H9 (cell line): Measurements from ENCODE around the gene AKAP11. TPM values are rescaled to one million over a fixed set of nuclear protein-coding genes. Genes with fewer than 3 reads are reported as not detected.

Experiments
- DNase-seq: peaks from one replicate; pipeline ENCODE4 v3.0.0-alpha.2; 2017
- H2AFZ ChIP-seq: one replicate; pipeline ENCODE4 v1.6.1; 2013; ENCODE audit warnings: mild to moderate bottlenecking, low read length, control low read depth, moderate library complexity
- H2AK5ac ChIP-seq: 2 replicates; pipeline ENCODE4 v1.6.1; 2013; ENCODE audit warnings: low read length, control low read depth, mixed read lengths; ENCODE audit not compliant: insufficient read length
- H2BK120ac ChIP-seq: one replicate; pipeline ENCODE4 v1.6.1; 2013; ENCODE audit warnings: low read depth, mild to moderate bottlenecking, low read length, control low read depth, inconsistent platforms; ENCODE audit not compliant: poor library complexity, severe bottlenecking
- H2BK12ac ChIP-seq: 2 replicates; pipeline ENCODE4 v1.6.1; 2013; ENCODE audit warnings: low read length, control low read depth, mixed read lengths, low read depth; ENCODE audit not compliant: insufficient read length
- H2BK15ac ChIP-seq: 2 replicates; pipeline ENCODE4 v1.6.1; 2013; ENCODE audit warnings: low read depth, low read length, control low read depth
- H2BK20ac ChIP-seq: one replicate; pipeline ENCODE4 v1.6.1; 2013; ENCODE audit warnings: low read depth, mild to moderate bottlenecking, low read length, control low read depth, inconsistent platforms; ENCODE audit not compliant: poor library complexity, severe bottlenecking
- H2BK5ac ChIP-seq: 2 replicates; pipeline ENCODE4 v1.6.1; 2013; ENCODE audit warnings: low read length, control low read depth, mixed read lengths; ENCODE audit not compliant: insufficient read length
- H3K14ac ChIP-seq: 2 replicates; pipeline ENCODE4 v1.6.1; 2013; ENCODE audit warnings: low read length, control low read depth; ENCODE audit not compliant: insufficient read depth
- H3K18ac ChIP-seq: 2 replicates; pipeline ENCODE4 v1.6.1; 2013; ENCODE audit warnings: low read depth, mild to moderate bottlenecking, mixed read lengths, low read length, control low read depth; ENCODE audit not compliant: insufficient read length
- H3K23ac ChIP-seq: 2 replicates; pipeline ENCODE4 v1.6.1; 2013; ENCODE audit warnings: low read length, control low read depth, mixed read lengths, low read depth; ENCODE audit not compliant: insufficient read length
- H3K23me2 ChIP-seq: 2 replicates; pipeline ENCODE4 v1.6.1; 2013; ENCODE audit warnings: low read depth, mild to moderate bottlenecking, mixed read lengths, low read length, control low read depth; ENCODE audit not compliant: insufficient read length, poor library complexity, severe bottlenecking
- H3K27ac ChIP-seq: 2 replicates; pipeline ENCODE4 v1.5.1; 2013; ENCODE audit warnings: low read length, control low read depth, mixed read lengths, low read depth; ENCODE audit not compliant: insufficient read length
- H3K27me3 ChIP-seq: 2 replicates; pipeline ENCODE4 v1.6.1; 2013; ENCODE audit warnings: low read length, control low read depth, inconsistent platforms; ENCODE audit not compliant: insufficient read depth
- H3K4ac ChIP-seq: 2 replicates; pipeline ENCODE4 v1.6.1; 2013; ENCODE audit warnings: low read depth, mild to moderate bottlenecking, control low read depth, inconsistent platforms, low read length, moderate library complexity
- H3K4me1 ChIP-seq: 2 replicates; pipeline ENCODE4 v1.6.1; 2013; ENCODE audit warnings: low read length, control low read depth, inconsistent platforms; ENCODE audit not compliant: insufficient read depth
- H3K4me2 ChIP-seq: 2 replicates; pipeline ENCODE4 v1.6.1; 2013; ENCODE audit warnings: low read length, control low read depth, mixed read lengths; ENCODE audit not compliant: insufficient read length, insufficient read depth
- H3K56ac ChIP-seq: 2 replicates; pipeline ENCODE4 v1.6.1; 2013; ENCODE audit warnings: low read depth, mild to moderate bottlenecking, mixed read lengths, low read length, control low read depth; ENCODE audit not compliant: insufficient read length
- H3K79me1 ChIP-seq: 2 replicates; pipeline ENCODE4 v1.6.1; 2013; ENCODE audit warnings: low read depth, mild to moderate bottlenecking, moderate library complexity, low read length, control low read depth, inconsistent platforms; ENCODE audit not compliant: insufficient read depth, poor library complexity, severe bottlenecking
- H3K79me2 ChIP-seq: 2 replicates; pipeline ENCODE4 v1.6.1; 2013; ENCODE audit warnings: low read length, control low read depth, inconsistent platforms; ENCODE audit not compliant: insufficient read depth
- H3K9ac ChIP-seq: 2 replicates; pipeline ENCODE4 v1.6.1; 2013; ENCODE audit warnings: low read length, control low read depth, mixed read lengths; ENCODE audit not compliant: insufficient read length; ENCODE audit errors: extremely low read depth
- H3K9me3 ChIP-seq: one replicate; pipeline ENCODE4 v1.6.1; 2013; ENCODE audit warnings: low read depth, low read length, inconsistent platforms; ENCODE audit not compliant: control insufficient read depth
- H3T11ph ChIP-seq: one replicate; pipeline ENCODE4 v1.6.1; 2013; ENCODE audit warnings: mild to moderate bottlenecking, low read length, control low read depth, inconsistent platforms
- H4K20me1 ChIP-seq: one replicate; pipeline ENCODE4 v1.6.1; 2013; ENCODE audit not compliant: control insufficient read depth, insufficient read length, insufficient read depth
- H4K5ac ChIP-seq: 2 replicates; pipeline ENCODE4 v1.6.1; 2013; ENCODE audit warnings: low read depth, mild to moderate bottlenecking, mixed read lengths, low read length, control low read depth; ENCODE audit not compliant: insufficient read length
- H4K8ac ChIP-seq: replicated peaks from 2 replicates; pipeline ENCODE4 v1.6.1; 2013; ENCODE audit warnings: low read length, control low read depth, mixed read lengths, low read depth; ENCODE audit not compliant: insufficient read length
- H4K91ac ChIP-seq: 2 replicates; pipeline ENCODE4 v1.6.1; 2013; ENCODE audit warnings: low read depth, mild to moderate bottlenecking, moderate library complexity, mixed read lengths, low read length, control low read depth; ENCODE audit not compliant: insufficient read length
- H3K27ac Mint-ChIP-seq, 3 experiments: 2 replicates in 2 of 3; 3 replicates in 1 of 3; pipeline ENCODE4 v1.8.0; 2020 to 2021; ENCODE audit warnings: mixed read lengths in 3 of 3, mild to moderate bottlenecking in 1 of 3, moderate library complexity in 1 of 3
- H3K27me3 Mint-ChIP-seq: 2 replicates; pipeline ENCODE4 v1.8.0; 2021; ENCODE audit warnings: low read depth, mild to moderate bottlenecking, moderate library complexity, mixed read lengths
- H3K36me3 Mint-ChIP-seq, 3 experiments: 2 replicates in 2 of 3; 3 replicates in 1 of 3; pipeline ENCODE4 v1.8.0; 2020 to 2021; ENCODE audit warnings: low read depth in 3 of 3, mixed read lengths in 3 of 3; ENCODE audit not compliant: insufficient read depth in 1 of 3
- H3K4me1 Mint-ChIP-seq, 2 experiments: 2 replicates each; pipeline ENCODE4 v1.8.0; 2020; ENCODE audit warnings: mixed read lengths in 2 of 2
- H3K4me3 Mint-ChIP-seq, 2 experiments: 2 replicates in 1 of 2; 3 replicates in 1 of 2; pipeline ENCODE4 v1.8.0; 2020 to 2021; ENCODE audit warnings: mild to moderate bottlenecking in 2 of 2, mixed read lengths in 2 of 2, moderate library complexity in 1 of 2
- H3K9me3 Mint-ChIP-seq, 2 experiments: 2 replicates in 1 of 2; 3 replicates in 1 of 2; pipeline ENCODE4 v1.8.0; 2020; ENCODE audit warnings: mild to moderate bottlenecking in 2 of 2, mixed read lengths in 2 of 2, moderate library complexity in 1 of 2
- total RNA-seq: library from RNA; stranded (reverse); gene quantifications from 2 replicates; pipeline ENCODE4 v1.2.1, GENCODE V29; 2021
- TF ChIP-seq, protein P1 (sequence below): fragments of 200-600 bp; sonication (generic); conservative IDR thresholded peaks from 3 replicates; pipeline ENCODE4 v1.8.0; 2021; ENCODE audit warnings: antibody characterized with exemption, mild to moderate bottlenecking

AKAP11 gene
- total RNA-seq, 1 experiment from 2014 or later = 20.5 TPM

DNA sequence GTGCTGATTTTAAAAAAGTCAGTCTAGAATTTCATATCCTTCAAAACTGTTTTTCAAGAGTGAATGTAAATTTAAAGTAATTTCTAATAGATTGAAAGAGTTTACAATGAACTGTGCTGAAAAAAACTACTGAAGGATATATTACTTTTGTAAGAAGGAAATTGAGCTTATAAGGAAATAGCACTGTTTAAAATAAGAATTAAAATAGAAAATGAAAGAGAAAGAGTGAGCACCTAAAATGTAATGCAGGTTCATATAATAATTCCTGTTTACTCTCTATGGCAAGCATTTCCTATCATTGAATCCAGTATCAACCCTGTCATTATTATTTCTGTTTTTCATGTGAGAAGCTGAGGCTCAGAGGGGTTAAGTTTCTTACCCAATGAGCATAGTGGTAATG is 57.3 kb downstream of the AKAP11 start:
- DNase-seq = no peak
- H2BK120ac ChIP-seq = no peak overlapping the region
- H2AFZ ChIP-seq = no peak overlapping the region
- H2AK5ac ChIP-seq = no peak overlapping the region
- H3K23ac ChIP-seq = no peak overlapping the region
- H3K79me2 ChIP-seq = no peaks in the 10 kb centered on the region; the same call in 1 of the 2 replicates
- no peak overlapping the region for H2BK5ac ChIP-seq
- no peak overlapping the region for H3K4ac ChIP-seq
- H2BK20ac ChIP-seq = no peak overlapping the region
- H3K9ac ChIP-seq = no peak overlapping the region
- H2BK15ac ChIP-seq = no peak overlapping the region
- no peaks in the 10 kb centered on the region for H3K23me2 ChIP-seq
- H4K5ac ChIP-seq = no peak overlapping the region
- Mint-ChIP-seq H3K36me3 (no peaks in the 10 kb centered on the region), H3K27ac (no peak overlapping the region), H3K9me3 (no peaks in the 10 kb centered on the region), H3K27me3 (no peaks in the 10 kb centered on the region), H3K4me3 (no peak overlapping the region), H3K4me1 (peaks cover 4% of the 10 kb centered on the region in 2 experiments)
- no peak overlapping the region for H3K56ac ChIP-seq
- no peak overlapping the region for H3T11ph ChIP-seq
- no peak overlapping the region for H4K91ac ChIP-seq
- no peaks in the 10 kb centered on the region for H3K9me3 ChIP-seq
- no peaks in the 10 kb centered on the region for H3K79me1 ChIP-seq
- H3K4me2 ChIP-seq = no peak overlapping the region
- H3K27me3 ChIP-seq = no peaks in the 10 kb centered on the region
- no peak overlapping the region for H4K8ac ChIP-seq
- H4K20me1 ChIP-seq = no peaks in the 10 kb centered on the region
- H3K27ac ChIP-seq = no peak overlapping the region
- TF ChIP-seq, protein P1, sequence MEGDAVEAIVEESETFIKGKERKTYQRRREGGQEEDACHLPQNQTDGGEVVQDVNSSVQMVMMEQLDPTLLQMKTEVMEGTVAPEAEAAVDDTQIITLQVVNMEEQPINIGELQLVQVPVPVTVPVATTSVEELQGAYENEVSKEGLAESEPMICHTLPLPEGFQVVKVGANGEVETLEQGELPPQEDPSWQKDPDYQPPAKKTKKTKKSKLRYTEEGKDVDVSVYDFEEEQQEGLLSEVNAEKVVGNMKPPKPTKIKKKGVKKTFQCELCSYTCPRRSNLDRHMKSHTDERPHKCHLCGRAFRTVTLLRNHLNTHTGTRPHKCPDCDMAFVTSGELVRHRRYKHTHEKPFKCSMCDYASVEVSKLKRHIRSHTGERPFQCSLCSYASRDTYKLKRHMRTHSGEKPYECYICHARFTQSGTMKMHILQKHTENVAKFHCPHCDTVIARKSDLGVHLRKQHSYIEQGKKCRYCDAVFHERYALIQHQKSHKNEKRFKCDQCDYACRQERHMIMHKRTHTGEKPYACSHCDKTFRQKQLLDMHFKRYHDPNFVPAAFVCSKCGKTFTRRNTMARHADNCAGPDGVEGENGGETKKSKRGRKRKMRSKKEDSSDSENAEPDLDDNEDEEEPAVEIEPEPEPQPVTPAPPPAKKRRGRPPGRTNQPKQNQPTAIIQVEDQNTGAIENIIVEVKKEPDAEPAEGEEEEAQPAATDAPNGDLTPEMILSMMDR = no peak
- H3K14ac ChIP-seq = no peak overlapping the region
- H2BK12ac ChIP-seq = no peak overlapping the region
- no peak overlapping the region for H3K18ac ChIP-seq
- no peaks in the 10 kb centered on the region; the same call in 1 of the 2 replicates for H3K4me1 ChIP-seq
